ENCODE data around the gene TRIM44.

Gene TRIM44

DNA sequence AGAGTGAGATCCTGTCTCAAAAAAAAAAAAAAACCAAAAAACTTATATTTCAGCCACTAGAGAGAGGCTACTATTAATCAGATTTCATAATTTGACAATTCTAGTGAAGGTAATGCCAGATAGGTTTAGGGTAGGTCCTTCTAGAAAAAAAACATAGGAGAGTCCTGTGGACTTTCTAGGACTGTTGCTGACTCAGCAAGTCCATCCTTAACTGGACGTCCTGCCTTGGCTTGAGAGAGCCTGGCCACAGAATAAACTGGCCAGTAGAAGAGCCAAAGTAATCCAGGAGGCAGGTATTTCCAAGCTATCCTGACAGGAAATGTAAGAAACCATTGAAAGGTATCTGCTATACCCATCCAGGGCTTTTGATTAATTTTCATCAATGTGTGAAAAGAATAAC, 64.6 kb downstream of the TRIM44 start:
- H3K4me3 ChIP-seq (ENCODE audit: low read depth, low read length): no peak overlapping the region
- no peak for DNase-seq (ENCODE audit: low read depth)
- TF ChIP-seq, protein P1, sequence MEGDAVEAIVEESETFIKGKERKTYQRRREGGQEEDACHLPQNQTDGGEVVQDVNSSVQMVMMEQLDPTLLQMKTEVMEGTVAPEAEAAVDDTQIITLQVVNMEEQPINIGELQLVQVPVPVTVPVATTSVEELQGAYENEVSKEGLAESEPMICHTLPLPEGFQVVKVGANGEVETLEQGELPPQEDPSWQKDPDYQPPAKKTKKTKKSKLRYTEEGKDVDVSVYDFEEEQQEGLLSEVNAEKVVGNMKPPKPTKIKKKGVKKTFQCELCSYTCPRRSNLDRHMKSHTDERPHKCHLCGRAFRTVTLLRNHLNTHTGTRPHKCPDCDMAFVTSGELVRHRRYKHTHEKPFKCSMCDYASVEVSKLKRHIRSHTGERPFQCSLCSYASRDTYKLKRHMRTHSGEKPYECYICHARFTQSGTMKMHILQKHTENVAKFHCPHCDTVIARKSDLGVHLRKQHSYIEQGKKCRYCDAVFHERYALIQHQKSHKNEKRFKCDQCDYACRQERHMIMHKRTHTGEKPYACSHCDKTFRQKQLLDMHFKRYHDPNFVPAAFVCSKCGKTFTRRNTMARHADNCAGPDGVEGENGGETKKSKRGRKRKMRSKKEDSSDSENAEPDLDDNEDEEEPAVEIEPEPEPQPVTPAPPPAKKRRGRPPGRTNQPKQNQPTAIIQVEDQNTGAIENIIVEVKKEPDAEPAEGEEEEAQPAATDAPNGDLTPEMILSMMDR (IDR thresholded peaks at IDR 0.05; ENCODE audit: low read depth, low read length): no peak
- TF ChIP-seq POLR2A (IDR thresholded peaks at IDR 0.05; ENCODE audit: extremely low read depth, insufficient read length): no peak
- no peak for TF ChIP-seq MYC (IDR thresholded peaks at IDR 0.05; ENCODE audit: low read depth, low read length)

DNA sequence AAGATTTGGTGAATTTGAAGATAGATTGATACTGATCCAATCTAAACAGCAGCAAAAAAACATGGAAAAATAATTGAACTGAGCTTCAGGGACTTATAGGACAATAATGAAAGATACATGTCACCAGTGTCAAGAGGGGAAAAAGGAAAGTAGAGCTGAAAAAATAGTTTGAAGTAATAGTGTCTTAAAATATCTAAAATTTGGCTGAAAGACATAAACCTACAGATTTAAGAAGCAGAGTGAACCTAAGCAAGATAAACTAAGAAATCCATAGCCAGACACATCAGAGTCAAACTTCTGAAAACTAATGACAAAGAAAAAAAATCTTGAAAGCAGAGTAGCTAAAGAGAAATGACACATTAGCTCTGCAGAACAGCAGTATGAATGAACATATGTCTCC, 67.7 kb downstream of the TRIM44 start:
- no peak for DNase-seq (ENCODE audit: low read depth)
- no peak overlapping the region for H3K4me3 ChIP-seq (ENCODE audit: low read depth, low read length)
- TF ChIP-seq, protein P2, sequence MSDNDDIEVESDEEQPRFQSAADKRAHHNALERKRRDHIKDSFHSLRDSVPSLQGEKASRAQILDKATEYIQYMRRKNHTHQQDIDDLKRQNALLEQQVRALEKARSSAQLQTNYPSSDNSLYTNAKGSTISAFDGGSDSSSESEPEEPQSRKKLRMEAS (IDR thresholded peaks at IDR 0.05; ENCODE audit: low read depth, low read length): no peak
- TF ChIP-seq POLR2A (IDR thresholded peaks at IDR 0.05; ENCODE audit: extremely low read depth, insufficient read length) (no peak), MYC (IDR thresholded peaks at IDR 0.05; ENCODE audit: low read depth, low read length) (no peak)
- TF ChIP-seq, protein P1 (IDR thresholded peaks at IDR 0.05; ENCODE audit: low read depth, low read length): no peak

DNA sequence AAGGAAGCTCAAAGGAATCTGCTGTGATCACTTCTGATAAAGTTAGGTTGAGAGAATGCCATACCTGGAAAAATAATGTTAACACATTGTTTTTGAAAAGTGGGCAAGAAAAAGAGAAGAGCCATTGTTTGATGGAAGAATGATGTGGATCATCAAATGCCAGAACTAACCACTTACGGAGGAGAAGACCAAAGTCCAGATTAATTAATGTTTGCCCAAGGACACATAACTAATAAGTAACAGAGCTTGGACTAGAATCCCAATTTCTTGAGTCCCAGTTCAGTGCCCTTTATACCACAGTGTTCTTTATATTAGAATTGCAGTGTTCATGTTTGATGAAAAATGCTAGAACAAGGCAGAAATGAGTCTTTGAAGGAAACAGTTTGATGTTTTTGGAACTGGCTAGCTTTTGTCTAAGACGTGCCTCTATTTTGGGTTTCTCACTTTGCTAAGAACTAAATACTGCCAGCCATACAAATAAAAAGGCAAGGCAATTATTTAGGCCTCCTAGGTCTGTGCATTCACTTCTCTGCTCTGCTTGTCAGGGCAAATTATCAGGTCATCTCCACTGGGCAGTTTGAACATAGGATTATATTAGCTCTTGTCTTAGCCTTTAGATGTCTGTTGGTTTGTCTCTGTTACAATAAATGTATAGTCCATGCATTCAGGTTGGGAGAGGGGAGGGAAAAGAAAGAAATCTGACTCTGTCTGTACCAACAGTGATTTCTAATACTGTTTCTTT, 72.3 kb downstream of the TRIM44 start:
- H3K4me3 ChIP-seq (ENCODE audit: low read depth, low read length): no peak overlapping the region
- TF ChIP-seq MYC (IDR thresholded peaks at IDR 0.05; ENCODE audit: low read depth, low read length) (no peak), POLR2A (IDR thresholded peaks at IDR 0.05; ENCODE audit: extremely low read depth, insufficient read length) (no peak)
- TF ChIP-seq, protein P2 (IDR thresholded peaks at IDR 0.05; ENCODE audit: low read depth, low read length): no peak
- TF ChIP-seq, protein P1 (IDR thresholded peaks at IDR 0.05; ENCODE audit: low read depth, low read length): no peak
- DNase-seq (ENCODE audit: low read depth): no peak

DNA sequence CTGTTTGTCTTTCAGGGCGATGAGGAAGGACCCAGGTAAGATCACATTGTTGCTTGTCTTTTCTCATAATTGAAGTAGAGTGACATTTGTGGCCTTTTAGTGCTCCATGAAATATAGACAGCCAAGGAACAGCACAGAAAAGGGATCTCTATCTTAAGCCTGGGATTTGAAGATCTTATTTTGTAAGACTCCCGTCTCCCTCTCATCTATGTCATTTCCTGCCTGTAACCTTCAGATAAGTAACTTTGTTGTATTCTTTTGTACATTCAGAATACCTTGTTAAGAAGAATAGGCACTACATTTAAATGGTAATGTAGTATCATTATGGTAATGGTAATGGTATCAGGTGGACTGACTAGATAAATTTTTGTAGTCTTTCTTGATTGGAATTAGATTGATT, 72.8 kb downstream of the TRIM44 start:
- no peak overlapping the region for H3K4me3 ChIP-seq (ENCODE audit: low read depth, low read length)
- TF ChIP-seq POLR2A (IDR thresholded peaks at IDR 0.05; ENCODE audit: extremely low read depth, insufficient read length) (no peak), MYC (IDR thresholded peaks at IDR 0.05; ENCODE audit: low read depth, low read length) (no peak)
- TF ChIP-seq, protein P1 (IDR thresholded peaks at IDR 0.05; ENCODE audit: low read depth, low read length): no peak
- TF ChIP-seq, protein P2 (IDR thresholded peaks at IDR 0.05; ENCODE audit: low read depth, low read length): no peak
- DNase-seq (ENCODE audit: low read depth): no peak

DNA sequence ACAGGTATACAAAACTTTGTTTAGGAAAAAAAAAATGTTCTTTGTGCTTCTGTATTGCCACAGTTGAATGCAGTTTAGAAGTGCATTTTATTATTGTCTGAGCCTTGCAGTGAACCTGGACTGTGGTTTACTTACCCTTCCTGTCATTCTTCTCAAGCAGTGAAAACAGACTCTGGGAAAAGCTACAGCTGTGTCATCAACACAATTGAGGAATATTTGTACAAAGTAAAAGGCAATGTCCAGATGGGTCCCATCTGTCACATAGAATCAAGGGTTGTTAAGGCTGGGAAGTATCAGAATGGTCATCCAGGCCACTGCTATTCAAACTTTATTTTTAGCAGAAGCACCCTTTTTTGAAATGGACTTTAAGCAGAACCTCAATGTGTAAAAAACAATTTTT, 73.3 kb downstream of the TRIM44 start:
- no peak for DNase-seq (ENCODE audit: low read depth)
- TF ChIP-seq, protein P1 (IDR thresholded peaks at IDR 0.05; ENCODE audit: low read depth, low read length): no peak
- TF ChIP-seq MYC (IDR thresholded peaks at IDR 0.05; ENCODE audit: low read depth, low read length) (no peak), POLR2A (IDR thresholded peaks at IDR 0.05; ENCODE audit: extremely low read depth, insufficient read length) (no peak)
- TF ChIP-seq, protein P2 (IDR thresholded peaks at IDR 0.05; ENCODE audit: low read depth, low read length): no peak
- H3K4me3 ChIP-seq (ENCODE audit: low read depth, low read length): no peak overlapping the region
